MG63 (cell line): ENCODE measurements around the gene TSGA10. TPM values are rescaled to one million over a fixed set of nuclear protein-coding genes. Genes with fewer than 3 reads are reported as not detected.
"Not testable (repeated sequence)": the region's sequence is repeated elsewhere in the genome, so short reads cannot be mapped to it uniquely, and the experiment has no call there.

Experiments
- DNase-seq: peaks from one replicate; pipeline ENCODE4 v3.0.0-alpha.2; 2020
- H3K27me3 ChIP-seq: fragments of 250-450 bp; sonication (Bioruptor Pico); 2 replicates; pipeline ENCODE4 v1.5.1; 2020; ENCODE audit warnings: mild to moderate bottlenecking, moderate library complexity
- H3K36me3 ChIP-seq: fragments of 250-450 bp; sonication (Bioruptor Pico); 2 replicates; pipeline ENCODE4 v1.5.1; 2020; ENCODE audit warnings: mild to moderate bottlenecking, moderate library complexity
- H3K4me3 ChIP-seq: fragments of 250-450 bp; sonication (Bioruptor Pico); 2 replicates; pipeline ENCODE4 v1.5.1; 2020; ENCODE audit warnings: mild to moderate bottlenecking, moderate library complexity
- H3K9me3 ChIP-seq: fragments of 250-450 bp; sonication (Bioruptor Pico); 2 replicates; pipeline ENCODE4 v1.5.1; 2020; ENCODE audit warnings: mild to moderate bottlenecking, moderate library complexity
- total RNA-seq: library from RNA; depleted of rRNA; stranded (reverse); fragments of >200 nt; shearing (Covaris generic); gene quantifications from 2 replicates; pipeline ENCODE4 v1.2.3, GENCODE V29; 2014; ENCODE audit warnings: low replicate concordance

TSGA10 gene
- total RNA-seq, 1 experiment from 2014 or later: not detected

- Histone ChIP-seq H3K4me3 (no peak overlapping the region), H3K36me3 (peaks cover 39% of the 10 kb centered on the region), H3K9me3 (no peaks in the 10 kb centered on the region), H3K27me3 (no peaks in the 10 kb centered on the region)
- DNase-seq: no peak
These were observed 14.8 kb upstream of the TSGA10 start for GRCh38 chr2:99169534-99169933.

GRCh38 chr2:99166218-99166617 lies 11.5 kb upstream of the TSGA10 start:
- no peak for DNase-seq
- Histone ChIP-seq H3K36me3 (peaks cover 34% of the 10 kb centered on the region), H3K27me3 (no peaks in the 10 kb centered on the region), H3K4me3 (no peak overlapping the region), H3K9me3 (no peaks in the 10 kb centered on the region)

GRCh38 chr2:99159594-99159993 lies 4.9 kb upstream of the TSGA10 start:
- DNase-seq: no peak
- H3K27me3 ChIP-seq: no peaks in the 10 kb centered on the region
- no peaks in the 10 kb centered on the region for H3K9me3 ChIP-seq
- no peak overlapping the region for H3K4me3 ChIP-seq
- peaks cover 18% of the 10 kb centered on the region for H3K36me3 ChIP-seq

- Histone ChIP-seq H3K36me3 (peaks cover 18% of the 10 kb centered on the region), H3K27me3 (no peaks in the 10 kb centered on the region), H3K9me3 (no peaks in the 10 kb centered on the region), H3K4me3 (no peak overlapping the region)
- DNase-seq: no peak
These were observed 3.9 kb upstream of the TSGA10 start for GRCh38 chr2:99158599-99158998.

- no peak for DNase-seq
- H3K27me3 ChIP-seq: no peaks in the 10 kb centered on the region
- no peaks in the 10 kb centered on the region for H3K9me3 ChIP-seq
- peaks cover 15% of the 10 kb centered on the region for H3K36me3 ChIP-seq
- no peak overlapping the region for H3K4me3 ChIP-seq
These were observed 2.1 kb upstream of the TSGA10 start for GRCh38 chr2:99156891-99157290.

DNA sequence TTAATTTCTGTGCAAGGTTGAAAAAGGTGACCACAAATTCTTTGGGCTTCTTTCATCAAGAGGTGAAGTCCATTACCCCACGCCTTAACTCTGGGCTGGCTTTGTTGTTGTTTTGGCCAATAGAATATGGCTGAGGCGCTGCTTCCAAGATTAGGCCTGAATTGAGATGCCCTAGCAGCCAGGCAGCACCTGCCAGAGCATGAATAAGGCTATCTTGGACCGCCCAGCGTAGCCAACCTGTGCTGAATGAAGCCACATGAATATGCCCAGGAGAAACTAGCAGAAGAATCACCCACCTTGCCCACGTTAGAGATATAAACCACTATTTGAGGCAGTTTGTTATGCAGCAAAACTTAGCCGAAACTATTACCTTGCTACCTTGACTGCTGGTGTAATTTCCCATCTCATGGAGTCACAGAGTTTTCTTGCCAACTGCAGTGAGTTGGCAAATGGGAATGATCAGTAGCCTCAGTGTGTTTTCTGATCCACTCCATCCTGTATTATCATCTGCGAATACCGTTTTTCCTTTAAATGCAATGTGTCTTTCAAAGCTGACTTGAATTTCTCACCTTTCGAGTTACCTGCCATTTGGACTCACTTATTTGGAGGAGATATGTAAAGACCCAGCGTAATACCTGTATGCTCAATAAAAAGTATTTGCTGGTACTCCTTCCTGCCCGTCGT lies 679 bp downstream of the TSGA10 start:
- H3K27me3 ChIP-seq: no peaks in the 10 kb centered on the region
- H3K4me3 ChIP-seq: peak overlapping the region; percentile 79
- no peaks in the 10 kb centered on the region for H3K9me3 ChIP-seq
- no peak for DNase-seq
- H3K36me3 ChIP-seq: peaks cover 10% of the 10 kb centered on the region

GRCh38 chr2:99152199-99152895 lies 2.4 kb downstream of the TSGA10 start:
- no peak for DNase-seq
- Histone ChIP-seq H3K4me3 (no peak overlapping the region), H3K36me3 (peaks cover 9% of the 10 kb centered on the region), H3K27me3 (no peaks in the 10 kb centered on the region), H3K9me3 (no peaks in the 10 kb centered on the region)

GRCh38 chr2:99150706-99151105 lies 4.0 kb downstream of the TSGA10 start:
- Histone ChIP-seq H3K27me3 (no peaks in the 10 kb centered on the region), H3K4me3 (no peak overlapping the region)
- DNase-seq: no peak

DNA sequence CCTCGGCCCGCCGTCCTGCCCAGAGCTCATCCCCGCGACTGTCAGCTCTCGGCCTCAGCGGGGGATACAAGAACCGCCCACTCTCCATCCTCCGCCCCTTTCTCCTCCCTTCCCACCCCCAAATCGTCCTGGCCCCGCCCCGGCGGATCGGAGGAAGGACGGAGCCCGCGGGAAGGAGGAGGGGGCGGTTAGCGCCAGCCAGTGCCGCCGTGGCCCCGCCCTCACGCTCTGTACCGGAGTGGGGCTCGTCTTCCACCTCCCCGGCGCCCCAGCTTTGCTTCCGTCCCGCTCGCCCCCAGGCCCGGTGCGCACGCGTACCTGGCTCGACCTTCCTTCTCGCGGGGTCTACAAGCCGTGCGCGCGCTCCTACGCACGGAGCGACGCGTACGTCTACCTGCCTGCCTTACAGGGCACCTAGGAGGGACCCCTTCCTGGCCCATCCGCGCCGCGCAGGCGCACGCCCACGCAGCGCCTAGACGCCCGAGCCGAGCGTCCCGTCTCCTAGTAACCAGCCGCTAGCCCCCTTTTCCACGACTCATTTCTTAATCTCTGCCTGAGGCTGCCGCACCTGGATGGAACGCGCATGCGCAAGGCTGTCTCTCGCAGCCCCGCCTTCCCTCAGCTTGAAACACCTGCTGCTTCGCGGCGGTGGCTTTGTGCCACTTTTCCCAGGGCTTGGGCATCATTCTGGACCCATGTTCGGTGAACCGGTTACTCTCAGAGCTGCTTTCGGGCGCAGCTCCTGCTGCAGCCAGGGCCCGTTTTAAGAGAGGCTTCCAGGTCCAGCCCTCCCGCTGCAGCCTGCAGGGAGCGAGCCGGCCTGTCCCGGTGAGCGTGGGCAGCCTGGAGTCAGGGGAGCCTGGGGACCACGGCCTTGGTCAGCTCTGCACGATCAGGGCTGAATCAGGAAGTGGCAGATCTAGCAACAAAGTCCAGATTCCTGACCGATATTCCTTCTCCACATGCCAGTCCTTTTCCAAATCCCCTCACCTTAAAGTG lies 13.3 kb downstream of the TSGA10 start, which contains the start of gene C2orf15:
TSS of gene C2orf15 (plus strand) at position 598 of the 999 bp plus-strand sequence. CDS start 8,852 bp downstream, outside the sequence.
- Histone ChIP-seq H3K27me3 (peaks cover 17% of the 10 kb centered on the region), H3K4me3 (peak within 1 kb of the TSS; percentile 66), H3K36me3 (no peaks in the 10 kb centered on the region), H3K9me3 (no peaks in the 10 kb centered on the region)
- peak; percentile 77 for DNase-seq

More at GRCh38 chr2:99150706-99151105, 4.0 kb downstream of the TSGA10 start:
- Histone ChIP-seq H3K36me3 (no peaks in the 10 kb centered on the region), H3K9me3 (no peaks in the 10 kb centered on the region)

- peak overlapping the region; percentile 66 for H3K4me3 ChIP-seq
- no peaks in the 10 kb centered on the region for H3K9me3 ChIP-seq
- no peak for DNase-seq
- peaks cover 17% of the 10 kb centered on the region for H3K27me3 ChIP-seq
- no peaks in the 10 kb centered on the region for H3K36me3 ChIP-seq
These were observed 14.0 kb downstream of the TSGA10 start for GRCh38 chr2:99140860-99141109.

- H3K27me3 ChIP-seq: peaks cover 17% of the 10 kb centered on the region
- DNase-seq: no peak
- H3K4me3 ChIP-seq: peak overlapping the region; percentile 66
- no peaks in the 10 kb centered on the region for H3K9me3 ChIP-seq
- no peaks in the 10 kb centered on the region for H3K36me3 ChIP-seq
These were observed 14.5 kb downstream of the TSGA10 start for GRCh38 chr2:99140056-99140859.

DNA sequence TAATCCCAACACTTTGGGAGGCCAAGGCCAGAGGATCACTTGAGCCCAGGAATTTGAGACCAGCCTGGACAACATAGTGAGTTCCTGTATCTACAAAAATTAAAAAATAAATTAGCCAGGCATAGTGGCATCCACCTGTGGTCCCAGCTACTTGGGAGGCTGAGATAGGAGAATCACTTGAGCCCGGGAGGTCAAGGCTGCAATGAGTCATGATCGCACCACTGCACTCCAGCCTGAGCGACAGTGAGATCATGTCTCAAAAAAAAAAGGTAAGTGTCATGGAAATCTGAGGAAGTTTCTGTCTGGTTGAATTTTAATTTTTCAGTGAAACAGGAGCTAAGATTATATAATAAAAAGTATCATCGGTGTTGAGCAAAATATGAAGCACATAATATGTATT lies 15.7 kb downstream of the TSGA10 start:
- no peak for DNase-seq
- Histone ChIP-seq H3K9me3 (no peaks in the 10 kb centered on the region), H3K27me3 (peaks cover 17% of the 10 kb centered on the region), H3K36me3 (no peaks in the 10 kb centered on the region), H3K4me3 (no peak overlapping the region)

DNA sequence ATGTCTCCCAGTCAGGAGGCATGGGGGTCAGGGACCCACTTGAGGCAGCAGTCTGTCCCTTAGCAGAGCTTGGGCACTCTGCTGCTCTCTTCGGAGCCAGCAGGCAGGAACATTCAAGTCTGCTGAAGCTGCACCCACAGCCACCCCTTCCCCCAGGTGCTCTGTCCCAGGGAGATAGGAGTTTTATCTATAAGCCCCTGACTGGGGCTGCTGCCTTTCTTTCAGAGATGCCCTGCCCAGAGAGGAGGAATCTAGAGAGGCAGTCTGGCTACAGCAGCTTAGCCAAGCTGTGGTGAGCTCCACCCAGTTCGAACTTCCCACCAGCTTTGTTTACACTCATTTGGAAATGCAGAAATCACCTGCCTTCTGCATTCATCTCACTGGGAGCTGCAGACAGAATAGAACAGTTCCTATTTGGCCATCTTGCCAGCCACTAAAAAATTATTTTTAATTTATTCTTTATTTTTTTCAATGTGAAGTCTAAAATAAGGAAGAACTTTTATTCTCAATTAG lies 19.6 kb downstream of the TSGA10 start:
- H3K36me3 ChIP-seq, H3K9me3 ChIP-seq, DNase-seq, H3K4me3 ChIP-seq, H3K27me3 ChIP-seq: not testable (repeated sequence)

- Histone ChIP-seq H3K27me3 (peaks cover 5% of the 10 kb centered on the region; the same call in 1 of the 2 replicates), H3K9me3 (peaks cover 4% of the 10 kb centered on the region; the same call in 1 of the 2 replicates), H3K4me3 (no peak overlapping the region), H3K36me3 (no peaks in the 10 kb centered on the region)
- DNase-seq: no peak
These were observed 26.8 kb downstream of the TSGA10 start for GRCh38 chr2:99127981-99128380.

DNA sequence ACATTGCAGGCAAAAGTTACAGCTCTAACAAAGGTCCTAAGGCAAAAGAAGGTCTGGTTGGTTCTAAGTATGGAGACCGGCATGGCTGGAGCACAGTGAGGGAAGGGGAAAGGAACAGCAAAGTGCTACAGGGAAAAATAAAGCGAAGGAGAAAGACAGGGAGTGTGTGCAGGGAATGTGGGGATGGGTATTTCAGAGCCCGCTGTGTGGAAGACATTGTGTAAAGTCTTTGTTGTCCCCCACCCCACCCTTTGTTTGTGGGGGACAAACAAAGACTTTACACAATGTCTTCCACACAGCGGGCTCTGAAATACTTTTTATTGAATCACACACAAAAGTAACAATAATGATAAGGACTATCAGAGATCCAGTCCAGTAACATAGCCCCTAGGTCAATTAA lies 42.1 kb downstream of the TSGA10 start:
- no peaks in the 10 kb centered on the region for H3K36me3 ChIP-seq
- peaks cover 9% of the 10 kb centered on the region for H3K27me3 ChIP-seq
- H3K4me3 ChIP-seq: no peak overlapping the region
- no peak for DNase-seq
- H3K9me3 ChIP-seq: no peaks in the 10 kb centered on the region

DNA sequence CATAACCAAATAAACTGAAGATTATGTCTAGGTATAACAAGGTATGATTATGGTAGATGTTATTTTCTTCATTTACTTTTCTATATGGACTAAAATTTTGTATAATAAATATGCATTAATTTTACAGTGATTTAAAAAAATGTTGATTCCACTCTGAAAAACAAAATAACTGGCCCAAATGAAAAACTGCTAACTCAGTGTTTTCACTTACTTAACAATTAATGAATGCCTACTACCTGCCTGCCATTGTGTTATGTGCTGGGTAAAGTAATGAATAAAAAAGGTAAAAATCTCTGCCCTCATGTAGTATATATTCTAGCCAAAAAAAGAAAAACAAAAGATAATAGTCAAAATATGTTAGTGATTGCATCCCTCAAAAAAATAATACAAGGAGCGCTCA lies 42.8 kb downstream of the TSGA10 start:
- H3K36me3 ChIP-seq: no peaks in the 10 kb centered on the region
- peaks cover 7% of the 10 kb centered on the region for H3K27me3 ChIP-seq
- no peaks in the 10 kb centered on the region for H3K9me3 ChIP-seq
- DNase-seq: no peak
- H3K4me3 ChIP-seq: no peak overlapping the region
